Measurements from ENCODE around the gene N4BP3.

N4BP3 gene

DNA sequence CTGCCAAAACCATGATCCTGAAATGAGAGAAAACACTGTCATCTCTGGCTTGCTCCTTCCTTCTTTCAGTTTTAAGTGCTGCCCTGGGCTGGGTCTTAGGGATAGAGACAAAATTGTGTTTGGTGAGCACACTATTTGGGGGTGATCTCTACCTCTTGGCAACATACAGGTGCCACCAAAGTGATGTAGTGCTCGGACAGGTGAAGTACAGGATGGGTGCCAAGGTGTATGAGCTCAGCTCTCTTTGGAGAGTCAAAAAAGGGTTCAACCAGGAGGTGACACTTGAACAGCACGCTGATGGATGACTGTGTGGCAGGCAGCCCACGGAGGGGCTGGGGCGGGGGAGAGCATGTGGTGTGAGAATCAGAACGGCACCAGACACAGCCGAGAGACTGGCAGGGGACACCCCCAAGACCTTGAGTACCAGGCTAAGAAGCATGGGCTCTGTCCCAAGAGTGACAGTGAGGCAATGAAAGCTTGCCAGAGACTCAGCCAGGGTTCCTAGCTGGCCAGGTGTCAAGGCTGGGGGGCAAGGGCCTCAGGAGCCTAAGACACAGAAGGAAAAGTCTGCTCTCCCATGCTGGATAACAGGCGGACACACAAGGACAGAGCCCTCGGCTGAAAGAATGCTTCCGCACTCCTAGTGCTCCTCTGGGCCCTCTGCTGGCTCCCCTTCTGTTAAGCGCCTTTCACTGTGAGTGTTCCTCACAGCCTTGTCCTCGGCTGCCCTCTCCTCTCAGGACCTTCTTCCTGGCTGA, 37.8 kb downstream of the N4BP3 start:
- peak; percentile 33 for DNase-seq

- no peak for DNase-seq
These were observed 39.4 kb downstream of the N4BP3 start for GRCh38 chr5:178152491-178153444.

- DNase-seq, result peak; percentile 99
These were observed 40.4 kb downstream of the N4BP3 start, which contains the start of gene NHP2 for GRCh38 chr5:178153530-178154340. TSS of gene NHP2 (minus strand) at chr5:178153885. CDS start at chr5:178153817, 68 bp downstream.

DNA sequence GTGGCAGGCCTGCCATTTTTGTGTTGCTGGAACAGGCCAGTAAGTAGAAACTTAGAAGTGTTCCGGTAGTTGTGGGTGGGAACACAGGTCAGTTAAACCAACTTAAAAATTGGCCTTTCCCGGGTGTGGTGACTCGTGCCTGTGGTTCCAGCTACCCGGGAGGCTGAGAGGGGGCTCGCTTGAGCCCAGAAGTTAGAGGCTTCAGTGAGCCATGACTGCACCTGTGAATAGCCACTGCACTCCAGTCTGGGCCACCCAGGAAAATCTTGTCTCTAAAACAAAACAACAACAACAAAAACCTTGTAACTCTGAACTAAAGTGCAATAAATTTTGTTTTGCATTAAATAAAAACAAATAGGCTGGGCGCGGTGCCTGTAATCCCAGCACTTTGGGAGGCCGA, 41.7 kb downstream of the N4BP3 start:
- no peak for DNase-seq

DNA sequence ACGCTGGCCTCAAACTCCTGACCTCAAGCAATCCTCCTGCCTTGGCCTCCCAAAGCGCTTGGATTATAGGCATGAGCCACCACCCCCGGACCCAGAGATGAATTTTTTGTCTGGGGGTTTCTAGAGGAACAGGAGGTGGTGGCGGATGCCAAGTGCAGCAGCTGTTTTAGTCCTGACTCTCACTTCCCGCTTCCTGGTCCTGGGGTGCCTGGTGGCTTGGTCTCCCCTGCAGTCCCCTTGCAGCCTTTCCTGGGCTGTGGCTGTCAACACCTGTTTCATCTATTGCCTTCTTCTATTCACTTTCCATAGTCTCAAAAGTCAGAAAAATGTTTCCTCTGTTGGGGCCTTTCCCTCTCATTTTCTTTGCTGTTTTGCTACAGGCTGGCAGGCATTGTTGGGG, 46.8 kb downstream of the N4BP3 start:
- DNase-seq, result no peak

GRCh38 chr5:178162481-178162880, 49.1 kb downstream of the N4BP3 start:
- no peak for DNase-seq

- peak; percentile 86 for DNase-seq
These were observed 50.7 kb downstream of the N4BP3 start for GRCh38 chr5:178163772-178164735.

- DNase-seq, result no peak
These were observed 52.2 kb downstream of the N4BP3 start for GRCh38 chr5:178165581-178165980.

DNA sequence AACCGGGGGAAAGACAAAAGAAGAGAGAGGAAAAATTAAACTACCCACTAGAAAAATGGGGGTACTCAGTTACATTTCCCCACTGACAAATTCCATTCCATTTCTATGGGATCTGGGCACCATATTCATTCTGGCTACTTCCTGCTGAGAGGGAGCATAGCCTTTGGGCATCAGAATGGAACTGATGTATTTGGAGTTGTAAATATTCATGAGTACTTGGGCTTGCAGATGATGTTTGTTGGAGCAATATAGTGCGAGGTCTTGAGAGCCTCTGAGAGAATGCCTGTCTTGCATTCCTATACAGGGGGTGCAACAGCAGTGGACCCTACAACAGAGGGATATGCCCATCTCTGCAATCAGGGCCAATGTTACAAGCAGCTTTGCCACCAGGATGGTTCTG, 57.1 kb downstream of the N4BP3 start:
- no peak for DNase-seq

- no peak for DNase-seq
These were observed 61.1 kb downstream of the N4BP3 start for GRCh38 chr5:178174456-178174855.
